ENCODE measurements around the gene TAF15. TPM values are rescaled to one million over a fixed set of nuclear protein-coding genes. Genes with fewer than 3 reads are reported as not detected.

TAF15 gene
- total RNA-seq, 4 donors from 2014 or later, result 55.9 to 79.8 (median 65.4) TPM

GRCh38 chr17:35893751-35894150, 84.5 kb downstream of the TAF15 start:
- no peak overlapping the region for H3K27ac ChIP-seq
- no peaks in the 10 kb centered on the region for H3K36me3 ChIP-seq
- peaks cover 0 to 3% of the 10 kb centered on the region in 2 donors for H3K4me1 ChIP-seq
- H3K9me3 ChIP-seq, result no peaks in the 10 kb centered on the region
- no peak for DNase-seq
- H3K4me3 ChIP-seq (replicated peaks in 1 of 3), result no peak overlapping the region
- WGBS, 2 donors, result 94 to 98% methylated on average over 4 of the region's 4 CpGs
- TF ChIP-seq, protein P1, sequence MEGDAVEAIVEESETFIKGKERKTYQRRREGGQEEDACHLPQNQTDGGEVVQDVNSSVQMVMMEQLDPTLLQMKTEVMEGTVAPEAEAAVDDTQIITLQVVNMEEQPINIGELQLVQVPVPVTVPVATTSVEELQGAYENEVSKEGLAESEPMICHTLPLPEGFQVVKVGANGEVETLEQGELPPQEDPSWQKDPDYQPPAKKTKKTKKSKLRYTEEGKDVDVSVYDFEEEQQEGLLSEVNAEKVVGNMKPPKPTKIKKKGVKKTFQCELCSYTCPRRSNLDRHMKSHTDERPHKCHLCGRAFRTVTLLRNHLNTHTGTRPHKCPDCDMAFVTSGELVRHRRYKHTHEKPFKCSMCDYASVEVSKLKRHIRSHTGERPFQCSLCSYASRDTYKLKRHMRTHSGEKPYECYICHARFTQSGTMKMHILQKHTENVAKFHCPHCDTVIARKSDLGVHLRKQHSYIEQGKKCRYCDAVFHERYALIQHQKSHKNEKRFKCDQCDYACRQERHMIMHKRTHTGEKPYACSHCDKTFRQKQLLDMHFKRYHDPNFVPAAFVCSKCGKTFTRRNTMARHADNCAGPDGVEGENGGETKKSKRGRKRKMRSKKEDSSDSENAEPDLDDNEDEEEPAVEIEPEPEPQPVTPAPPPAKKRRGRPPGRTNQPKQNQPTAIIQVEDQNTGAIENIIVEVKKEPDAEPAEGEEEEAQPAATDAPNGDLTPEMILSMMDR (IDR thresholded peaks at IDR 0.05), result no peak
- no peak for TF ChIP-seq POLR2A (IDR thresholded peaks at IDR 0.05)
- no peaks in the 10 kb centered on the region for H3K27me3 ChIP-seq
- intact Hi-C loops (cut with DNase I), result no loop called here

DNA sequence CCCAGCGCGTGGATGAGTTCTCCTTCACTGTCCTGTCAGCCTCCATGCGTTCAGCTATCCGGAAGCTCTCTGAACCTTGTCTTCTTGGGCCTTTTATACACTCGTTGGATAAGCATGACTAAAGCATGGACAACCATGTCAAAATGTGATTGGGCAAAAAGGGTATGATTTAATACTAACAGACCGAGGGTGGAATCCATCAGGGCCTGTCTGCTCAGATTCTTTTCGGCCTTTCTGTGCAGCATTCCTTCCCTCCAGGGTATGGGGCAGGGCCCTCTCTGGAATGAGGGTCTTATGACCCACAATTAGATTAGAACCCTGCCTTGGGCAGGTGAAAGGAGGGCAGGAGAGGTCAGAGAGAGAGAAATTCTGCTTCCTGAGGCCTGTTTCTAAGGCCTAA, 84.9 kb downstream of the TAF15 start:
- H3K9me3 ChIP-seq, result no peaks in the 10 kb centered on the region
- 84 to 89% methylated on average over 7 of the region's 7 CpGs for WGBS, 2 donors
- intact Hi-C loops (cut with DNase I), result no loop called here
- no peak for DNase-seq
- no peaks in the 10 kb centered on the region for H3K27me3 ChIP-seq
- TF ChIP-seq, protein P1 (IDR thresholded peaks at IDR 0.05), result no peak
- TF ChIP-seq POLR2A (IDR thresholded peaks at IDR 0.05), result no peak
- H3K36me3 ChIP-seq, result no peaks in the 10 kb centered on the region
- no peak overlapping the region for H3K27ac ChIP-seq
- H3K4me3 ChIP-seq (replicated peaks in 1 of 3), result no peak overlapping the region
- H3K4me1 ChIP-seq, result peaks cover 0 to 3% of the 10 kb centered on the region in 2 donors

DNA sequence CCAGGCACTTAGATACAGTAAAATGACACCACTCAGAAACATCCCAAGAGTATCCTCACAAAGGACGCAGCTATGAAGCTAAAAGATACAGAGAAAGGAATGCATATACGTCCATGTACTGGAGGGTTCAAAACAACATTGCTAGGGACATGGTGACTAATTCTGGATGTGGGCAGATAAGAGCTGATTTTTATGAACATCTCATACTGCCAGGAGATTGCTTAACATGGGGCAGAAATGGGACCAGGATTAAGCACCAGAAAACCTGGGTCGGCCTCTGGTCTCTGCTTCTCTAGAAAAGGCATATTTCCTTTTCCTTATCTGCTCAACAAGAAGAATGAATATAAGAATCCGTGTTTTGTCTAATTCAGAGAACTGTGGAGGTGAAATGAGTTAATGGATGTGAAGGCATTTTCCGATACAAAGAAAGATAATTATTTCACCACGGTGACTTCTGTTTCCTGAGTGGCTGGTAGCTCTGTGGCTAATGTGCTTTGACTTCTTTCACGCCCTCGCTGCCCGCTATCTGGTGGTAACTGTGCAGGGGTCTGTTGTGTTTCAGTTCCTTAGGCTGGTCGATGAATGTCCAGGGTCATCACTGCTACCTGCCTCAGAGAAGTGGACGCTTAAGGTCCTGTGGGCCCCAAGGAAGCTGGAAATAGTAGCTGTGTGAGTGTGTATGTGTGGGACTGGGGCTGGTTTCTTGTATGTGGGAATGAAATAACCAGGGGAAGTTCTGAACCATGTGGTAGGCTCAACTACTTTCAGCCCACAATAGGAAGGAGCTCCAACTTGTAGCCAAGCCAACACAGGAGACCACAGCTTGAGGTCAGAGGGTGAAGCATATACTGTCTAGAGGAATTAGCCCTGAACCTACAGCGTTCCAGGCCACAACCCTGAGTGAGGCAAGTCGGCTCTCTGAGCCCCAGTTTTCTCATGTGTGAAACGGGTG, 86.6 kb downstream of the TAF15 start:
- H3K4me1 ChIP-seq, result no peaks in the 10 kb centered on the region
- H3K9me3 ChIP-seq, result no peaks in the 10 kb centered on the region
- intact Hi-C loops (cut with DNase I), result no loop called here
- no peak for TF ChIP-seq POLR2A (IDR thresholded peaks at IDR 0.05)
- TF ChIP-seq, protein P1 (IDR thresholded peaks at IDR 0.05), result no peak
- no peaks in the 10 kb centered on the region for H3K36me3 ChIP-seq
- no peak overlapping the region for H3K27ac ChIP-seq
- DNase-seq, result no peak
- WGBS, 2 donors, result 80 to 92% methylated on average over 14 of the region's 14 CpGs
- no peak overlapping the region for H3K4me3 ChIP-seq (replicated peaks in 1 of 3)
- H3K27me3 ChIP-seq, result no peaks in the 10 kb centered on the region

Small RNA genes lying within 50 kb of the gene (small RNA-seq; reads per million reads assigned to genes)
- gene RF00100, result 3,212 reads per million, percentile 99 among the genes with 10 or more reads in this experiment

Other genes starting within 250 kb of the TAF15 start
- under 1 TPM in 1 of 4 donors, not detected in 3; 0.29 TPM for gene SLFN14, start 248.7 kb upstream of the TAF15 start, total RNA-seq
- gene PEX12, start 230.9 kb upstream of the TAF15 start, total RNA-seq, result 10 to 100 TPM in 2 of 4 donors, 1 to 10 TPM in 2; 6.1 to 12.0 (median 9.8) TPM
- gene AP2B1, start 222.2 kb upstream of the TAF15 start, total RNA-seq, result 100 to 1,000 TPM; 105 to 162 (median 122) TPM
- 10 to 100 TPM in 1 of 4 donors, 1 to 10 TPM in 2, under 1 TPM in 1; 0.94 to 14.5 (median 3.5) TPM for gene RASL10B, start 77.8 kb upstream of the TAF15 start, total RNA-seq
- not detected for gene GAS2L2, start 56.2 kb upstream of the TAF15 start, total RNA-seq
- under 1 TPM in 1 of 4 donors, not detected in 3; 0.40 TPM for gene C17orf50, start 48.6 kb upstream of the TAF15 start, total RNA-seq
- gene MMP28, start 13.8 kb upstream of the TAF15 start, total RNA-seq, result 10 to 100 TPM; 12.4 to 48.0 (median 28.6) TPM
- under 1 TPM in 1 of 4 donors, not detected in 3; 0.40 TPM for gene HEATR9, start 59.4 kb downstream of the TAF15 start, total RNA-seq
- gene CCL5, start 70.9 kb downstream of the TAF15 start, total RNA-seq, result 1 to 10 TPM; 2.1 to 5.3 (median 3.8) TPM
- gene RDM1, start 121.3 kb downstream of the TAF15 start, total RNA-seq, result under 1 TPM in 1 of 4 donors, not detected in 3; 0.93 TPM
- not detected for gene LYZL6, start 134.2 kb downstream of the TAF15 start, total RNA-seq
- under 1 TPM in 1 of 4 donors, not detected in 3; 0.81 TPM for gene CCL16, start 172.0 kb downstream of the TAF15 start, total RNA-seq
- 10 to 100 TPM in 3 of 4 donors, 1 to 10 TPM in 1; 3.0 to 43.0 (median 23.2) TPM for gene CCL14, start 177.2 kb downstream of the TAF15 start, total RNA-seq
- gene CCL15, start 192.1 kb downstream of the TAF15 start, total RNA-seq, result under 1 TPM in 1 of 4 donors, not detected in 3; 0.33 TPM
- 1 to 10 TPM in 2 of 4 donors, not detected in 2; 2.7 to 3.8 TPM for gene CCL23, start 208.5 kb downstream of the TAF15 start, total RNA-seq

Data from thyroid gland (tissue), 4 donors.